PC-3 (cell line): Measurements from ENCODE around the gene GYG1. TPM values are rescaled to one million over a fixed set of nuclear protein-coding genes. Genes with fewer than 3 reads are reported as not detected.
A peak's percentile ranks its signal among the peaks of the same experiment; 100 is the strongest.

Experiments used
- ATAC-seq: fragments of 200-7000 bp; cut with Tn5 transposase; 2 replicates; pipeline ENCODE4 v1.9.1; 2020; ENCODE audit warnings: mild to moderate bottlenecking, moderate library complexity
- BruUV-seq: library from RNA; stranded (reverse); fragments of 400-500 nt; replicated peaks from 2 replicates; lab custom pipeline; 2021; lab: Mats Ljungman, UMichigan
- CTCF ChIA-PET: fragments of 300-600 bp; sonication (Branson Sonifier 250); formaldehyde crosslinking; loops from one replicate; lab custom pipeline; 2022; ENCODE audit warnings: antibody characterized with exemption; lab: Charles Lee
- POLR2A ChIA-PET: fragments of 300-600 bp; sonication (Branson Sonifier 250); formaldehyde crosslinking; loops from one replicate; lab custom pipeline; 2022; ENCODE audit warnings: antibody characterized with exemption; ENCODE audit not compliant: unreplicated experiment; lab: Charles Lee
- DNase-seq: peaks from one replicate; pipeline ENCODE4 v3.0.0-alpha.2; 2015
- H2AFZ ChIP-seq: fragments of 300-600 bp; sonication (generic); 2 replicates; pipeline ENCODE4 v1.6.0; 2016; ENCODE audit warnings: antibody characterized with exemption, low read length
- H3F3A ChIP-seq: fragments of 300-600 bp; sonication (generic); one replicate; pipeline ENCODE4 v1.6.0; 2017; ENCODE audit warnings: antibody characterized with exemption, low read length, control low read depth, mild to moderate bottlenecking; ENCODE audit not compliant: unreplicated experiment
- H3K27ac ChIP-seq: fragments of 300-600 bp; sonication (generic); 2 replicates; pipeline ENCODE4 v1.5.1; 2016; ENCODE audit warnings: mild to moderate bottlenecking, low read length
- H3K27me3 ChIP-seq: fragments of 300-600 bp; sonication (generic); 2 replicates; pipeline ENCODE4 v1.6.1; 2016; ENCODE audit warnings: low read length, mixed read lengths
- H3K36me3 ChIP-seq: fragments of 300-600 bp; sonication (generic); 2 replicates; pipeline ENCODE4 v1.6.1; 2016; ENCODE audit warnings: low read depth, mixed run types, low read length, mixed read lengths
- H3K4me1 ChIP-seq: fragments of 300-600 bp; sonication (generic); 2 replicates; pipeline ENCODE4 v1.5.1; 2016; ENCODE audit warnings: low read length; ENCODE audit not compliant: insufficient read depth
- H3K4me2 ChIP-seq: fragments of 300-600 bp; sonication (generic); 2 replicates; pipeline ENCODE4 v1.6.0; 2016; ENCODE audit warnings: low read length
- H3K4me3 ChIP-seq: fragments of 300-600 bp; sonication (generic); 2 replicates; pipeline ENCODE4 v1.5.1; 2016; ENCODE audit warnings: mild to moderate bottlenecking, low read length, mixed read lengths
- H3K79me2 ChIP-seq: fragments of 300-600 bp; sonication (generic); 2 replicates; pipeline ENCODE4 v1.6.1; 2017; ENCODE audit warnings: low read length, mixed read lengths
- H3K9ac ChIP-seq: fragments of 300-600 bp; sonication (generic); 2 replicates; pipeline ENCODE4 v1.6.0; 2016; ENCODE audit warnings: mild to moderate bottlenecking, low read length
- H3K9me2 ChIP-seq: fragments of 300-600 bp; sonication (generic); replicated peaks from 2 replicates; pipeline ENCODE4 v1.6.1; 2016; ENCODE audit warnings: mixed run types, low read length, mixed read lengths
- H3K9me3 ChIP-seq: fragments of 300-600 bp; sonication (generic); 2 replicates; pipeline ENCODE4 v1.6.1; 2016; ENCODE audit warnings: low read length, mixed read lengths
- H4K20me1 ChIP-seq: fragments of 300-600 bp; sonication (generic); 2 replicates; pipeline ENCODE4 v1.6.1; 2016; ENCODE audit warnings: low read length, mixed read lengths
- CTCF ChIP-seq: fragments of 300-600 bp; sonication (generic); conservative IDR thresholded peaks from 2 replicates; pipeline ENCODE4 v1.5.1; 2017; ENCODE audit warnings: antibody characterized with exemption, low read depth, mild to moderate bottlenecking, low read length
- EZH2 ChIP-seq: fragments of 300-600 bp; sonication (generic); IDR thresholded peaks from one replicate; pipeline ENCODE4 v1.6.1; 2017; ENCODE audit warnings: antibody characterized with exemption, mild to moderate bottlenecking, low read length; ENCODE audit not compliant: unreplicated experiment
- EZH2phosphoT487 ChIP-seq: fragments of 300-600 bp; sonication (generic); IDR thresholded peaks from 2 replicates; pipeline ENCODE4 v1.6.1; 2018; ENCODE audit warnings: mild to moderate bottlenecking, antibody characterized with exemption, low read length, borderline replicate concordance
- intact Hi-C: fragments of 100-400 bp; cut with micrococcal nuclease; formaldehyde crosslinking; loops from 2 replicates; pipeline ENCODE4 v1.9.0; 2023
- total RNA-seq: library from RNA; depleted of rRNA; stranded (reverse); fragments of >200 nt; gene quantifications from 2 replicates; pipeline ENCODE4 v1.2.3, GENCODE V29; 2014

Gene GYG1
- total RNA-seq, 1 experiment from 2014 or later, result 12.0 TPM

- DNase-seq (no peak), ATAC-seq (peak; percentile 32; the same call in 1 of the 2 replicates)
- Histone ChIP-seq H3K27me3 (no peaks in the 10 kb centered on the region), H3K4me2 (no peak overlapping the region), H3K79me2 (no peaks in the 10 kb centered on the region), H3K9ac (no peak overlapping the region), H3K4me1 (peaks cover 9% of the 10 kb centered on the region), H3K9me2 (no peaks in the 10 kb centered on the region), H3K9me3 (no peaks in the 10 kb centered on the region), H2AFZ (no peak overlapping the region), H3K4me3 (no peak overlapping the region), H4K20me1 (no peaks in the 10 kb centered on the region), H3F3A (no peaks in the 10 kb centered on the region), H3K36me3 (peaks cover 13% of the 10 kb centered on the region; the same call in 1 of the 2 replicates), H3K27ac (no peak overlapping the region)
- intact Hi-C loops, result no loop called here
- TF ChIP-seq EZH2 (no peak), EZH2phosphoT487 (no peak), CTCF (no peak)
- POLR2A ChIA-PET, result no interaction called here
- CTCF ChIA-PET, result interaction anchor here (0.6 kb wide), 1 partner anchor 21 kb away, joined by 3 read pairs; no protein-coding TSS in a partner anchor
- BruUV-seq, result no TSS peak
These were observed 18.4 kb downstream of the GYG1 start for GRCh38 chr3:149009732-149010131.

DNA sequence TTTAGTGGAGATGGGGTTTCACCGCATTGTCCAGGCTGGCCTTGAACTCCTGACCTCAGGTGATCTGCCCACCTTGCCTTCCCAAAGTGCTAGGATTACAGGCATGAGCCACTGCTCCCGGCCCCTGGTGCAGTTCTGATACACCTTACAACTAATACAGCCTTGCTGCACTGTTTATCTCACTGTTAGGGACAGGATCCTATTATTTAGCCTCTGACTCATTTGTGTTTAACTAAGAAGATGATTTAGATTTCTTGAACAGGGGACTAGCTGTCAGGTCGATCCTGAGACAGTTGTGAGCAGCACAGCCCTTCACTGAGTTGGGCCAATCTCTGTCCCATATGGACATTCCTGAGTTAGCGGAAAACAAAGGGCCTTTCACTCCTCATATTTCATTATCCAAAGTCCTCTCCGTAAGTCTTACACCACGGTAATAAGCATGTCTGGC lies 19.2 kb downstream of the GYG1 start:
- Histone ChIP-seq H3K9ac (no peak overlapping the region), H3K4me1 (peaks cover 2% of the 10 kb centered on the region), H3K36me3 (peaks cover 13% of the 10 kb centered on the region; the same call in 1 of the 2 replicates), H3K4me3 (no peak overlapping the region), H3F3A (no peaks in the 10 kb centered on the region), H3K9me2 (no peaks in the 10 kb centered on the region), H3K27me3 (no peaks in the 10 kb centered on the region), H2AFZ (no peak overlapping the region), H3K27ac (no peak overlapping the region), H3K4me2 (no peak overlapping the region), H3K79me2 (no peaks in the 10 kb centered on the region), H3K9me3 (no peaks in the 10 kb centered on the region), H4K20me1 (no peaks in the 10 kb centered on the region)
- no peak for TF ChIP-seq CTCF
- no peak for TF ChIP-seq EZH2
- TF ChIP-seq EZH2phosphoT487, result no peak
- ChIA-PET POLR2A (no interaction called here), CTCF (no interaction called here)
- no TSS peak for BruUV-seq
- DNase-seq (peak; percentile 26), ATAC-seq (peak; percentile 92)
- intact Hi-C loops, result no loop called here

- ATAC-seq (no peak), DNase-seq (no peak)
- no peak overlapping the region for H3K4me2 ChIP-seq
- H4K20me1 ChIP-seq, result no peaks in the 10 kb centered on the region
- TF ChIP-seq CTCF, result no peak
- TF ChIP-seq EZH2, result no peak
- TF ChIP-seq EZH2phosphoT487, result no peak
- H3K4me3 ChIP-seq, result no peak overlapping the region
- H3K79me2 ChIP-seq, result no peaks in the 10 kb centered on the region
- H3K27ac ChIP-seq, result no peak overlapping the region
- no TSS peak for BruUV-seq
- ChIA-PET POLR2A (no interaction called here), CTCF (no interaction called here)
- H2AFZ ChIP-seq, result no peak overlapping the region
- no peaks in the 10 kb centered on the region for H3F3A ChIP-seq
- no peak overlapping the region for H3K9ac ChIP-seq
- peaks cover 13% of the 10 kb centered on the region; the same call in 1 of the 2 replicates for H3K36me3 ChIP-seq
- intact Hi-C loops, result no loop called here
- no peaks in the 10 kb centered on the region for H3K27me3 ChIP-seq
- no peaks in the 10 kb centered on the region; the same call in 1 of the 2 replicates for H3K4me1 ChIP-seq
- no peaks in the 10 kb centered on the region for H3K9me3 ChIP-seq
- H3K9me2 ChIP-seq, result no peaks in the 10 kb centered on the region
These were observed 19.6 kb downstream of the GYG1 start for GRCh38 chr3:149010966-149011365.
